GM12878 (cell line): Measurements from ENCODE around the gene TMEM14B. TPM values are rescaled to one million over a fixed set of nuclear protein-coding genes. Genes with fewer than 3 reads are reported as not detected.

Experiments used
- ATAC-seq: fragments of 200-7000 bp; cut with Tn5 transposase; 3 replicates; pipeline ENCODE4 v1.9.1; 2020; ENCODE audit warnings: mild to moderate bottlenecking, moderate library complexity
- BruUV-seq: library from RNA; stranded (reverse); fragments of 400-500 nt; replicated peaks from 2 replicates; lab custom pipeline; 2021; lab: Mats Ljungman, UMichigan
- CTCF ChIA-PET: fragments of 300-600 bp; sonication (Branson Sonifier 250); formaldehyde crosslinking; extraction: SDS; loops from one replicate; lab custom pipeline; 2021; ENCODE audit warnings: inconsistent platforms; lab: Yijun Ruan, JAX
- POLR2A ChIA-PET: fragments of 350-600 bp; formaldehyde crosslinking; extraction: SDS; loops from one replicate; lab custom pipeline; 2021; ENCODE audit warnings: inconsistent platforms; lab: Charles Lee
- RAD21 ChIA-PET: fragments of 300-600 bp; sonication (Branson Sonifier 250); formaldehyde crosslinking; loops from one replicate; lab custom pipeline; 2023; ENCODE audit warnings: antibody characterized with exemption; ENCODE audit not compliant: unreplicated experiment; lab: Charles Lee
- SMC1A ChIA-PET: fragments of 300-600 bp; sonication (Branson Sonifier 250); formaldehyde crosslinking; loops from one replicate; lab custom pipeline; 2023; ENCODE audit not compliant: unreplicated experiment, uncharacterized antibody; lab: Charles Lee
- DNase-seq: peaks from one replicate; pipeline ENCODE4 v3.0.0-alpha.2; 2011; ENCODE audit warnings: low read depth, low spot score
- FAIRE-seq: peaks from 3 replicates; lab custom pipeline; 2011; peaks lifted over from hg19 to GRCh38; lab: Jason Lieb, UNC
- H2AFZ ChIP-seq: 2 replicates; pipeline ENCODE4 v1.6.0; 2011; ENCODE audit warnings: low read depth, low read length, control low read depth; ENCODE audit not compliant: control insufficient read depth
- H3K27ac ChIP-seq: 2 replicates; pipeline ENCODE4 v1.5.1; 2011; ENCODE audit warnings: control low read depth; ENCODE audit not compliant: control insufficient read depth, insufficient read depth
- H3K27me3 ChIP-seq, 2 experiments: replicated peaks in 1 of 2; 2 replicates each; pipeline versions ENCODE4 v1.6.0 to v1.6.1; 2011; ENCODE audit warnings: low read length in 1 of 2; ENCODE audit not compliant: control insufficient read depth in 2 of 2, insufficient read depth in 2 of 2
- H3K36me3 ChIP-seq, 2 experiments: 2 replicates each; pipeline ENCODE4 v1.5.1; 2011; ENCODE audit warnings: low read length in 1 of 2; ENCODE audit not compliant: control insufficient read depth in 2 of 2, insufficient read depth in 2 of 2
- H3K4me1 ChIP-seq: 2 replicates; pipeline ENCODE4 v1.6.1; 2011; ENCODE audit warnings: mild to moderate bottlenecking, low read length, moderate library complexity, mixed read lengths; ENCODE audit not compliant: control insufficient read depth, insufficient read depth
- H3K4me2 ChIP-seq: 2 replicates; pipeline ENCODE4 v1.6.0; 2011; ENCODE audit warnings: control low read depth; ENCODE audit not compliant: control insufficient read depth, insufficient read depth
- H3K4me3 ChIP-seq: fragments of 200-600 bp; sonication (generic); 2 replicates; pipeline ENCODE4 v1.5.1; 2016
- H3K79me2 ChIP-seq: 2 replicates; pipeline ENCODE4 v1.6.0; 2011; ENCODE audit warnings: low read length; ENCODE audit not compliant: control insufficient read depth, insufficient read depth
- H3K9ac ChIP-seq: 2 replicates; pipeline ENCODE4 v1.8.0; 2011; ENCODE audit warnings: low read length, control low read depth, mixed read lengths; ENCODE audit not compliant: control insufficient read depth, insufficient read depth
- H3K9me3 ChIP-seq: replicated peaks from 3 replicates; pipeline ENCODE4 v1.5.1; 2011; ENCODE audit warnings: mild to moderate bottlenecking, low read length; ENCODE audit not compliant: control insufficient read depth, insufficient read depth
- H4K20me1 ChIP-seq: 2 replicates; pipeline ENCODE4 v1.6.0; 2011; ENCODE audit not compliant: control insufficient read depth, insufficient read depth
- CUX1 ChIP-seq: IDR thresholded peaks from 2 replicates; pipeline ENCODE4 v1.6.1; 2012; ENCODE audit warnings: improper control_type of control experiment, low read depth, low read length; ENCODE audit not compliant: insufficient replicate concordance
- E4F1 ChIP-seq: fragments of 450-650 bp; IDR thresholded peaks from 2 replicates; pipeline ENCODE4 v1.6.1; 2018; ENCODE audit warnings: borderline replicate concordance, mild to moderate bottlenecking; ENCODE audit not compliant: partially characterized antibody
- EGR1 ChIP-seq, 2 experiments: IDR thresholded peaks; 1 replicate in 1 of 2; 2 replicates in 1 of 2; pipeline ENCODE4 v1.6.1; 2011 to 2012; ENCODE audit warnings: low read depth in 2 of 2, low read length in 2 of 2, borderline replicate concordance in 1 of 2, mild to moderate bottlenecking in 1 of 2, moderate library complexity in 1 of 2
- HDAC2 ChIP-seq: fragments of 200-600 bp; sonication (generic); IDR thresholded peaks from 2 replicates; pipeline ENCODE4 v1.6.1; 2017
- JUNB ChIP-seq: IDR thresholded peaks from 2 replicates; pipeline ENCODE4 v1.6.1; 2016; ENCODE audit warnings: antibody characterized with exemption, mild to moderate bottlenecking
- MEF2B ChIP-seq: fragments of 450-650 bp; IDR thresholded peaks from 2 replicates; pipeline ENCODE4 v1.6.1; 2018; ENCODE audit warnings: mild to moderate bottlenecking, moderate library complexity; ENCODE audit not compliant: partially characterized antibody, poor library complexity, severe bottlenecking
- MYB ChIP-seq: fragments of 150-350 bp; IDR thresholded peaks from 2 replicates; pipeline ENCODE4 v1.6.1; 2014; ENCODE audit warnings: mild to moderate bottlenecking, low read depth, low read length, borderline replicate concordance
- RELA ChIP-seq: fragments of 450-650 bp; IDR thresholded peaks from 2 replicates; pipeline ENCODE4 v1.8.0; 2014; ENCODE audit warnings: borderline replicate concordance; ENCODE audit not compliant: partially characterized antibody
- SREBF2 ChIP-seq: IDR thresholded peaks from 2 replicates; pipeline ENCODE4 v1.6.1; 2012; ENCODE audit warnings: mild to moderate bottlenecking, low read length
- SUPT20H ChIP-seq: IDR thresholded peaks from 2 replicates; pipeline ENCODE4 v1.6.1; 2011; ENCODE audit warnings: low read depth, mild to moderate bottlenecking, low read length, moderate library complexity, borderline replicate concordance; ENCODE audit not compliant: control insufficient read depth
- YBX1 ChIP-seq: fragments of 450-650 bp; IDR thresholded peaks from 2 replicates; pipeline ENCODE4 v1.6.1; 2016; ENCODE audit warnings: antibody characterized with exemption
- WGBS: methylation state at CpG from one replicate; pipeline ENCODE4 v1.1.6; 2016; ENCODE audit warnings: low lambda C conversion rate; ENCODE audit not compliant: insufficient replicate concordance, insufficient coverage; ENCODE audit errors: missing lambda C conversion rate; 5-methylcytosine and 5-hydroxymethylcytosine counted together
- in situ Hi-C: fragments of 300-500 bp; cut with MboI; formaldehyde crosslinking; loops from 9 replicates; pipeline ENCODE4 v1.14.3; 2018; ENCODE audit warnings: mixed read lengths
- intact Hi-C: fragments of 100-400 bp; cut with micrococcal nuclease; formaldehyde crosslinking; loops from one replicate; pipeline ENCODE4 v1.14.2; 2022; ENCODE audit not compliant: unreplicated experiment
- polyA plus RNA-seq, 11 experiments: library from polyadenylated mRNA; depleted of rRNA in 4 of 11; unstranded in 6 of 11; stranded (reverse) in 5 of 11; fragments of >200 nt; fragmentation: Nextera tagmentation in 4 of 11; fragmentation: Illumina TruSeq in 1 of 11; extraction: Ambion mirVana in 4 of 11; extraction: Trizol in 1 of 11; gene quantifications; 1 replicate in 1 of 11; 2 replicates in 10 of 11; pipeline versions ENCODE4 v1.2.1 to v1.2.3, GENCODE V29; 2011 to 2016; ENCODE audit warnings: inconsistent platforms in 2 of 11, missing spikeins in 2 of 11, low read depth in 1 of 11
- total RNA-seq, 4 experiments: library from RNA; depleted of rRNA in 3 of 4; stranded (reverse); fragments of >200 nt in 3 of 4; fragmentation: Illumina TruSeq in 1 of 4; extraction: Trizol in 1 of 4; gene quantifications; 2 replicates each; pipeline versions ENCODE4 v1.2.1 to v1.2.3, GENCODE V29; 2013 to 2021
- TF ChIP-seq, protein P1 (sequence below): fragments of 450-650 bp; formaldehyde crosslinking; IDR thresholded peaks from 2 replicates; pipeline ENCODE4 v1.4.0; 2022; ENCODE audit warnings: mild to moderate bottlenecking, moderate library complexity

Gene TMEM14B
- total and polyA plus RNA-seq, 10 of the 15 experiments (the other 5 are each of a cell fraction or from before 2014, with no cell fraction given): 80.5 to 399 (median 136) TPM

- TF ChIP-seq SREBF2 (no peak), HDAC2 (no peak), MYB (no peak)
- TF ChIP-seq, protein P1, sequence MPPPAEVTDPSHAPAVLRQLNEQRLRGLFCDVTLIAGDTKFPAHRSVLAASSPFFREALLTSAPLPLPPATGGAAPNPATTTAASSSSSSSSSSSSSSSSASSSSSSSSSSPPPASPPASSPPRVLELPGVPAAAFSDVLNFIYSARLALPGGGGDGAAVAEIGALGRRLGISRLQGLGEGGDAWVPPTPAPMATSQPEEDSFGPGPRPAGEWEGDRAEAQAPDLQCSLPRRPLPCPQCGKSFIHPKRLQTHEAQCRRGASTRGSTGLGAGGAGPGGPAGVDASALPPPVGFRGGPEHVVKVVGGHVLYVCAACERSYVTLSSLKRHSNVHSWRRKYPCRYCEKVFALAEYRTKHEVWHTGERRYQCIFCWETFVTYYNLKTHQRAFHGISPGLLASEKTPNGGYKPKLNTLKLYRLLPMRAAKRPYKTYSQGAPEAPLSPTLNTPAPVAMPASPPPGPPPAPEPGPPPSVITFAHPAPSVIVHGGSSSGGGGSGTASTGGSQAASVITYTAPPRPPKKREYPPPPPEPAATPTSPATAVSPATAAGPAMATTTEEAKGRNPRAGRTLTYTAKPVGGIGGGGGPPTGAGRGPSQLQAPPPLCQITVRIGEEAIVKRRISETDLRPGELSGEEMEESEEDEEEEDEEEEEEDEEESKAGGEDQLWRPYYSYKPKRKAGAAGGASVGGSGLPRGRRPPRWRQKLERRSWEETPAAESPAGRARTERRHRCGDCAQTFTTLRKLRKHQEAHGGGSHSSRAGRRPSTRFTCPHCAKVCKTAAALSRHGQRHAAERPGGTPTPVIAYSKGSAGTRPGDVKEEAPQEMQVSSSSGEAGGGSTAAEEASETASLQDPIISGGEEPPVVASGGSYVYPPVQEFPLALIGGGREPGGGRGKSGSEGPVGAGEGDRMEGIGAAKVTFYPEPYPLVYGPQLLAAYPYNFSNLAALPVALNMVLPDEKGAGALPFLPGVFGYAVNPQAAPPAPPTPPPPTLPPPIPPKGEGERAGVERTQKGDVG: no peak
Measured at GRCh38 chr6:10792101-10792500, 44.5 kb downstream of the TMEM14B start (continued).

- 98% methylated on average over 3 of the region's 3 CpGs for WGBS
- FAIRE-seq (no peak), DNase-seq (no peak), ATAC-seq (no peak)
- RAD21 ChIA-PET: interaction anchor here (1.3 to 1.4 kb wide), 2 partner anchors 276 to 314 kb away, joined by 3 to 5 read pairs; no protein-coding TSS in a partner anchor
- Histone ChIP-seq H3K36me3 (no peaks in the 10 kb centered on the region), H3K27ac (no peak overlapping the region), H3K4me3 (no peak overlapping the region), H3K9me3 (no peaks in the 10 kb centered on the region), H3K9ac (no peak overlapping the region), H3K27me3 (no peaks in the 10 kb centered on the region), H2AFZ (no peak overlapping the region), H4K20me1 (no peaks in the 10 kb centered on the region), H3K4me2 (no peak overlapping the region), H3K79me2 (no peaks in the 10 kb centered on the region), H3K4me1 (no peaks in the 10 kb centered on the region)
- SMC1A ChIA-PET: interaction anchor here (2.2 kb wide), 1 partner anchor 312 kb away, joined by 5 read pairs; no protein-coding TSS in a partner anchor
- intact Hi-C loops (no loop called here), in situ Hi-C loops (no loop called here)
- no TSS peak for BruUV-seq
- POLR2A ChIA-PET: interaction anchor here (0.8 kb wide), 1 partner anchor 55 kb away, joined by 3 read pairs; no protein-coding TSS in a partner anchor
- TF ChIP-seq RELA (no peak), CUX1 (no peak), MEF2B (no peak), JUNB (no peak), SUPT20H (no peak), E4F1 (no peak), YBX1 (no peak), EGR1 (IDR thresholded peaks at IDR 0.05; ENCODE audit: borderline replicate concordance in 1 of 2, low read depth in 2 of 2, low read length in 2 of 2) (no peak)
- CTCF ChIA-PET: interaction anchor here (0.7 to 12.1 kb wide), 2 partner anchors 97 to 313 kb away, joined by 3 to 153 read pairs; no protein-coding TSS in a partner anchor
Measured at GRCh38 chr6:10793035-10793434, 45.4 kb downstream of the TMEM14B start.
